ENCODE data around the gene METTL26.

METTL26 gene

DNA sequence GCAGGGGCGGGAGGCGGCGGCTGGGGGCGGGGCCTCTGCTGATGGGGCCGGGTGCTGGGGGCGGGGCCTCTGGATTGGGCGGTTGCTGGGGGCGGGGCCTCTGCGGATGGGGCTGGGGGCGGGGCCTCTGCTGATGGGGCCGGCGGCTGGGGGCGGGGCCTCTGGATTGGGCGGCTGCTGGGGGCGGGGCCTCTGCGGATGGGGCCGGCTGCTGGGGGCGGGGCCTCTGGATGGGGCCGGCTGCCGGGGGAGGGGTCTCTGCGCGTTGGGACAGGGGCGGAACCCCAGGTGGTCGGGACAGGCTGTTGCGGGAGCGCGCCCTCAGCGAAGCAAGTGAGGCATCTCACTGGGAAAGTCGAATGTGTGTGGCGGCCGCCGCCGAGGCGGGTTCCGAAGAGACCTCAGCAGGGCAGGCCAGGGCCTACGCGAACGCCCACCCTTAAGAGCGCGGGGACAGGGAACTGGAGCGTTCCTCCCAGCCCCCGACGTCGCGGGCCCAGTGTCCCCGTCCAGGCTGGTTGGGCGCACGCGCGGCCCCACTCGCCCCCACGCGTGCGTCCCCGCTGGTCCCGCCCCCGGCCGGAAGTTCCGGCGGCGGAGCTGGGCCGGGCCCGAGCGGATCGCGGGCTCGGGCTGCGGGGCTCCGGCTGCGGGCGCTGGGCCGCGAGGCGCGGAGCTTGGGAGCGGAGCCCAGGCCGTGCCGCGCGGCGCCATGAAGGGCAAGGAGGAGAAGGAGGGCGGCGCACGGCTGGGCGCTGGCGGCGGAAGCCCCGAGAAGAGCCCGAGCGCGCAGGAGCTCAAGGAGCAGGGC lies 43.9 kb upstream of the METTL26 start, which contains the start of gene STUB1:
Gene STUB1, plus strand, starts transcription at position 597 of the 811 bp plus-strand sequence. Its CDS starts 116 bp downstream, at position 713.
- peak within 1 kb of the TSS; percentile 60 to 81 for H3K4me3 ChIP-seq
- peak within 1 kb of the TSS; percentile 79 to 87 for H3K27ac ChIP-seq
- TF ChIP-seq, protein P1, sequence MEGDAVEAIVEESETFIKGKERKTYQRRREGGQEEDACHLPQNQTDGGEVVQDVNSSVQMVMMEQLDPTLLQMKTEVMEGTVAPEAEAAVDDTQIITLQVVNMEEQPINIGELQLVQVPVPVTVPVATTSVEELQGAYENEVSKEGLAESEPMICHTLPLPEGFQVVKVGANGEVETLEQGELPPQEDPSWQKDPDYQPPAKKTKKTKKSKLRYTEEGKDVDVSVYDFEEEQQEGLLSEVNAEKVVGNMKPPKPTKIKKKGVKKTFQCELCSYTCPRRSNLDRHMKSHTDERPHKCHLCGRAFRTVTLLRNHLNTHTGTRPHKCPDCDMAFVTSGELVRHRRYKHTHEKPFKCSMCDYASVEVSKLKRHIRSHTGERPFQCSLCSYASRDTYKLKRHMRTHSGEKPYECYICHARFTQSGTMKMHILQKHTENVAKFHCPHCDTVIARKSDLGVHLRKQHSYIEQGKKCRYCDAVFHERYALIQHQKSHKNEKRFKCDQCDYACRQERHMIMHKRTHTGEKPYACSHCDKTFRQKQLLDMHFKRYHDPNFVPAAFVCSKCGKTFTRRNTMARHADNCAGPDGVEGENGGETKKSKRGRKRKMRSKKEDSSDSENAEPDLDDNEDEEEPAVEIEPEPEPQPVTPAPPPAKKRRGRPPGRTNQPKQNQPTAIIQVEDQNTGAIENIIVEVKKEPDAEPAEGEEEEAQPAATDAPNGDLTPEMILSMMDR (IDR thresholded peaks at IDR 0.05) = no peak
- H3K27me3 ChIP-seq = peaks cover 0 to 8% of the 10 kb centered on the region in 2 donors
- no peaks in the 10 kb centered on the region for H3K9me3 ChIP-seq
- intact Hi-C loops (cut with DNase I; ENCODE audit: low total_unique reads) = no loop called here
- peak; percentile 80 to 92 for DNase-seq
- peaks cover 3 to 71% (median 54%) of the 10 kb centered on the region in 4 donors for H3K4me1 ChIP-seq
- H3K36me3 ChIP-seq = peaks cover 17 to 24% (median 18%) of the 10 kb centered on the region in 3 donors

DNA sequence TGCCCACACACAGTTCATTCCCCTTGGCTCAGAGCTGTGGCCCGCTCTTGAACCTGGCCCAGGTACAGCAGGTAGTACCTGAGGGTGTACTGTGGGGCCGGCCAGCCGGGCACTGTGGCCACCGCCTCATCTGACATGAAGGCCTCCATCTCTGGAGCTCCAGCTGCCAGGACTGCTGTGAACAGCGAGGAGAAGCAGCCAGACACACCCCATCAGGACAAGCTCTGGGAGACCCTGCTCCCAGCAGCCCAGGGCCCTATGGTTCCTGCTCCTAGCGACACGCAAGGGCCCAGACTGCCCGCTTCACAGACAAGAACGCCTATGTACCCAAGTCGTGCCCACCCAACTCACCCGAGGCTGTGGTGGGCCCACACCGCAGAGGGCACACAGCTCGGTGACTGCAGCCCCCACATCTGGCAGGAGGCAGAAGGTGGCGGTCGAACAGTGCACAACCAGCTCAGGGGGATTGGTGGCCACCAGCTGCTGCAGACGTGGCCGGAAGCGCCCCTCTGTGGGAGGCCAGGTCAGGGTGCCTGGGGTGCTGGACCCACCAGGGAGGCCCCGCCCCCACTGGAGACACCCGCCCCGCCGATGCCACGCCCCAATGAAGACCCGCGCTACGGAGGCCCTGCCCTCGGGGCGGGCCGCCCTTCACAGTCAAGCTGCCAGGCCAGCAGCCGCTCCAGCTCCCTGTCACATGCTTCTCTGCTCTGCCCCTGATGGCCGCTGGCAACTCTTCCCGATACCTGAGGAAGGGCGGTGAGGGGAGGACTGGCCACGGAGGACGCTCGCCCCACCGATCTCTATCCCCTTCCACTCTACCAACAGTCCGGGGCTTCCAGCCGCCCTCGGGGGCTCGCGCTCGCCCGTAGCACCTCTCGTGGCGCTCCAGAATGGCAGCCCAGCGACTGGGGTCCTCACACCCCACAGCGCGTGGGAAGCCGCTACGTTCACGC lies 43.0 kb upstream of the METTL26 start:
- Histone ChIP-seq H3K4me3 (peak overlapping the region; percentile 60 to 81), H3K27me3 (peaks cover 0 to 8% of the 10 kb centered on the region in 2 donors)
- DNase-seq = peak; percentile 59 to 87

DNA sequence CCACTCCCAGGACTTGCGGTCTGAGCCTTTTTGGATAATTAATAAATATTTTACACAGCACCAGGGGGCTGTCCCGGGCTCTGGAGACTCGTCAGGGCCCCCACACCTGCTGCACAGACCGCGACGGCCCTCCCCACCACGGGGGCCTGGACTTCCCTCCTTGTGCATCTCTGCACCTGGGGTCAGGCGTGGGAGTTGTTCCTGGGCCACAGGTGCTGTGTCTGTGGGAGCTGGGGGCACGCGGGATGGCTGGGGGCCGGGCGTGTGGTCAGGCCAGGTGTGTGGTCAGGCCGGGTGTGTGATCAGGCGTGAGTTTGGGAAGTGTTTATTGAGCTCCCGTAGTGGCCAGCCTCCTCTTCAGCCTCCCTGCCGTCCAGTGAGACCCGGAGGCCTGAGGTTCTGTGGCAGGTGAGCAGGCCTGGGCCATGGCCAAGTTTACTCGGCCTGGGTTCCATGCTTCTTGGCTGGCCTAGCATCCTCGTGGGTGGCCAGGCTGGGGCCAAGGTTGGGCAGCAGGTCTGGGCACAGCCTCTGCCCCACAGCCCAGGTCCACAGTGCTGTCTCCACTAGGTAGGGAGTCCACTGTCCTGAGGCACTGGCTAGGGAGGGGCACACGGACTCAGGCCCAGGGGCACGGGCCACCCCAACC lies 42.2 kb upstream of the METTL26 start:
- peaks cover 18 to 37% (median 23%) of the 10 kb centered on the region in 3 donors for H3K36me3 ChIP-seq
- intact Hi-C loops (cut with DNase I; ENCODE audit: low total_unique reads) = no loop called here
- H3K9me3 ChIP-seq = no peaks in the 10 kb centered on the region
- peaks cover 0 to 8% of the 10 kb centered on the region in 2 donors for H3K27me3 ChIP-seq
- DNase-seq = no peak
- H3K4me3 ChIP-seq = no peak overlapping the region
- TF ChIP-seq, protein P1 (IDR thresholded peaks at IDR 0.05) = no peak
- H3K4me1 ChIP-seq = peaks cover 2 to 62% (median 44%) of the 10 kb centered on the region in 4 donors
- H3K27ac ChIP-seq = no peak overlapping the region

More for the DNA sequence above, 43.0 kb upstream of the METTL26 start:
- H3K4me1 ChIP-seq = peaks cover 3 to 67% (median 50%) of the 10 kb centered on the region in 4 donors
- TF ChIP-seq, protein P1 (IDR thresholded peaks at IDR 0.05) = no peak
- H3K36me3 ChIP-seq = peaks cover 17 to 31% (median 18%) of the 10 kb centered on the region in 3 donors
- no peaks in the 10 kb centered on the region for H3K9me3 ChIP-seq
- H3K27ac ChIP-seq = peak overlapping the region; percentile 79 to 87
- intact Hi-C loops (cut with DNase I; ENCODE audit: low total_unique reads) = no loop called here

DNA sequence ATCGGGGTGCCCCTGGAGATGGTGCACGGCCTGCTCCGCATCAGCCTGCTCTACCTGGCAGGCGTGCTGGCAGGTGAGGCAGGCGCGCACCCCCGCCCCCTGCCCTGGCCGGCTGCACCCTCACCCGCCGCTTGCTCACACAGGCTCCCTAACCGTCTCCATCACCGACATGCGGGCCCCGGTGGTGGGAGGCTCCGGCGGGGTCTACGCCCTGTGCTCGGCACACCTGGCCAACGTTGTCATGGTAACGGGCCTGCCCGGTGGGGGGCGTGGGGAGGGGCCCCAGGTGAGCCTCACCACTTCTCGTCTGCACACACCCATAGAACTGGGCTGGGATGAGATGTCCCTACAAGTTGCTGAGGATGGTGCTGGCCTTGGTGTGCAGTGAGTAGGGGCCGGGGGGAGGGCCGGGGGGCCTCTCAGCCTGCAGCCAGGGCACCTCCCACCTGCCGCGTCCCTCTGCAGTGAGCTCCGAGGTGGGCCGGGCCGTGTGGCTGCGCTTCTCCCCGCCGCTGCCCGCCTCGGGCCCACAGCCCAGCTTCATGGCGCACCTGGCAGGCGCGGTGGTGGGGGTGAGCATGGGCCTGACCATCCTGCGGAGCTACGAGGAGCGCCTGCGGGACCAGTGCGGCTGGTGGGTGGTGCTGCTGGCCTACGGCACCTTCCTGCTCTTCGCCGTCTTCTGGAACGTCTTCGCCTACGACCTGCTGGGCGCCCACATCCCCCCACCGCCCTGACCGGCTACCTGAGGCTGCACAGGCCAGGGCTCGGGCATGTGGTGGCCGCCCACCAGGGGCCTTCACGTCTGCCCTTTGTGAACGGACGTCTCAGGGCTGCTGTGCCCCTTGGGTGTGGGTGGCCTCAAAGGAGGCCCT lies 41.4 kb upstream of the METTL26 start:
- DNase-seq = no peak
- Histone ChIP-seq H3K36me3 (peaks cover 18 to 37% (median 26%) of the 10 kb centered on the region in 3 donors), H3K27me3 (peaks cover 0 to 8% of the 10 kb centered on the region in 2 donors), H3K4me1 (peaks cover 0 to 54% (median 38%) of the 10 kb centered on the region in 4 donors), H3K27ac (no peak overlapping the region), H3K4me3 (no peak overlapping the region), H3K9me3 (no peaks in the 10 kb centered on the region)
- intact Hi-C loops (cut with DNase I; ENCODE audit: low total_unique reads) = no loop called here
- TF ChIP-seq, protein P1 (IDR thresholded peaks at IDR 0.05) = no peak
